H9 (cell line): ENCODE measurements around the gene B9D2. TPM values are rescaled to one million over a fixed set of nuclear protein-coding genes. Genes with fewer than 3 reads are reported as not detected.
"Not testable (repeated sequence)": the region's sequence is repeated elsewhere in the genome, so short reads cannot be mapped to it uniquely, and the experiment has no call there.

Source experiments
- DNase-seq: peaks from one replicate; pipeline ENCODE4 v3.0.0-alpha.2; 2017
- H2AFZ ChIP-seq: one replicate; pipeline ENCODE4 v1.6.1; 2013; ENCODE audit warnings: mild to moderate bottlenecking, low read length, control low read depth, moderate library complexity
- H2AK5ac ChIP-seq: 2 replicates; pipeline ENCODE4 v1.6.1; 2013; ENCODE audit warnings: low read length, control low read depth, mixed read lengths; ENCODE audit not compliant: insufficient read length
- H2BK120ac ChIP-seq: one replicate; pipeline ENCODE4 v1.6.1; 2013; ENCODE audit warnings: low read depth, mild to moderate bottlenecking, low read length, control low read depth, inconsistent platforms; ENCODE audit not compliant: poor library complexity, severe bottlenecking
- H2BK12ac ChIP-seq: 2 replicates; pipeline ENCODE4 v1.6.1; 2013; ENCODE audit warnings: low read length, control low read depth, mixed read lengths, low read depth; ENCODE audit not compliant: insufficient read length
- H2BK15ac ChIP-seq: 2 replicates; pipeline ENCODE4 v1.6.1; 2013; ENCODE audit warnings: low read depth, low read length, control low read depth
- H2BK20ac ChIP-seq: one replicate; pipeline ENCODE4 v1.6.1; 2013; ENCODE audit warnings: low read depth, mild to moderate bottlenecking, low read length, control low read depth, inconsistent platforms; ENCODE audit not compliant: poor library complexity, severe bottlenecking
- H2BK5ac ChIP-seq: 2 replicates; pipeline ENCODE4 v1.6.1; 2013; ENCODE audit warnings: low read length, control low read depth, mixed read lengths; ENCODE audit not compliant: insufficient read length
- H3K14ac ChIP-seq: 2 replicates; pipeline ENCODE4 v1.6.1; 2013; ENCODE audit warnings: low read length, control low read depth; ENCODE audit not compliant: insufficient read depth
- H3K18ac ChIP-seq: 2 replicates; pipeline ENCODE4 v1.6.1; 2013; ENCODE audit warnings: low read depth, mild to moderate bottlenecking, mixed read lengths, low read length, control low read depth; ENCODE audit not compliant: insufficient read length
- H3K23ac ChIP-seq: 2 replicates; pipeline ENCODE4 v1.6.1; 2013; ENCODE audit warnings: low read length, control low read depth, mixed read lengths, low read depth; ENCODE audit not compliant: insufficient read length
- H3K23me2 ChIP-seq: 2 replicates; pipeline ENCODE4 v1.6.1; 2013; ENCODE audit warnings: low read depth, mild to moderate bottlenecking, mixed read lengths, low read length, control low read depth; ENCODE audit not compliant: insufficient read length, poor library complexity, severe bottlenecking
- H3K27ac ChIP-seq: 2 replicates; pipeline ENCODE4 v1.5.1; 2013; ENCODE audit warnings: low read length, control low read depth, mixed read lengths, low read depth; ENCODE audit not compliant: insufficient read length
- H3K27me3 ChIP-seq: 2 replicates; pipeline ENCODE4 v1.6.1; 2013; ENCODE audit warnings: low read length, control low read depth, inconsistent platforms; ENCODE audit not compliant: insufficient read depth
- H3K4ac ChIP-seq: 2 replicates; pipeline ENCODE4 v1.6.1; 2013; ENCODE audit warnings: low read depth, mild to moderate bottlenecking, control low read depth, inconsistent platforms, low read length, moderate library complexity
- H3K4me1 ChIP-seq: 2 replicates; pipeline ENCODE4 v1.6.1; 2013; ENCODE audit warnings: low read length, control low read depth, inconsistent platforms; ENCODE audit not compliant: insufficient read depth
- H3K4me2 ChIP-seq: 2 replicates; pipeline ENCODE4 v1.6.1; 2013; ENCODE audit warnings: low read length, control low read depth, mixed read lengths; ENCODE audit not compliant: insufficient read length, insufficient read depth
- H3K56ac ChIP-seq: 2 replicates; pipeline ENCODE4 v1.6.1; 2013; ENCODE audit warnings: low read depth, mild to moderate bottlenecking, mixed read lengths, low read length, control low read depth; ENCODE audit not compliant: insufficient read length
- H3K79me1 ChIP-seq: 2 replicates; pipeline ENCODE4 v1.6.1; 2013; ENCODE audit warnings: low read depth, mild to moderate bottlenecking, moderate library complexity, low read length, control low read depth, inconsistent platforms; ENCODE audit not compliant: insufficient read depth, poor library complexity, severe bottlenecking
- H3K79me2 ChIP-seq: 2 replicates; pipeline ENCODE4 v1.6.1; 2013; ENCODE audit warnings: low read length, control low read depth, inconsistent platforms; ENCODE audit not compliant: insufficient read depth
- H3K9ac ChIP-seq: 2 replicates; pipeline ENCODE4 v1.6.1; 2013; ENCODE audit warnings: low read length, control low read depth, mixed read lengths; ENCODE audit not compliant: insufficient read length; ENCODE audit errors: extremely low read depth
- H3K9me3 ChIP-seq: one replicate; pipeline ENCODE4 v1.6.1; 2013; ENCODE audit warnings: low read depth, low read length, inconsistent platforms; ENCODE audit not compliant: control insufficient read depth
- H3T11ph ChIP-seq: one replicate; pipeline ENCODE4 v1.6.1; 2013; ENCODE audit warnings: mild to moderate bottlenecking, low read length, control low read depth, inconsistent platforms
- H4K20me1 ChIP-seq: one replicate; pipeline ENCODE4 v1.6.1; 2013; ENCODE audit not compliant: control insufficient read depth, insufficient read length, insufficient read depth
- H4K5ac ChIP-seq: 2 replicates; pipeline ENCODE4 v1.6.1; 2013; ENCODE audit warnings: low read depth, mild to moderate bottlenecking, mixed read lengths, low read length, control low read depth; ENCODE audit not compliant: insufficient read length
- H4K8ac ChIP-seq: replicated peaks from 2 replicates; pipeline ENCODE4 v1.6.1; 2013; ENCODE audit warnings: low read length, control low read depth, mixed read lengths, low read depth; ENCODE audit not compliant: insufficient read length
- H4K91ac ChIP-seq: 2 replicates; pipeline ENCODE4 v1.6.1; 2013; ENCODE audit warnings: low read depth, mild to moderate bottlenecking, moderate library complexity, mixed read lengths, low read length, control low read depth; ENCODE audit not compliant: insufficient read length
- H3K27ac Mint-ChIP-seq, 3 experiments: 2 replicates in 2 of 3; 3 replicates in 1 of 3; pipeline ENCODE4 v1.8.0; 2020 to 2021; ENCODE audit warnings: mixed read lengths in 3 of 3, mild to moderate bottlenecking in 1 of 3, moderate library complexity in 1 of 3
- H3K27me3 Mint-ChIP-seq: 2 replicates; pipeline ENCODE4 v1.8.0; 2021; ENCODE audit warnings: low read depth, mild to moderate bottlenecking, moderate library complexity, mixed read lengths
- H3K36me3 Mint-ChIP-seq, 3 experiments: 2 replicates in 2 of 3; 3 replicates in 1 of 3; pipeline ENCODE4 v1.8.0; 2020 to 2021; ENCODE audit warnings: low read depth in 3 of 3, mixed read lengths in 3 of 3; ENCODE audit not compliant: insufficient read depth in 1 of 3
- H3K4me1 Mint-ChIP-seq, 2 experiments: 2 replicates each; pipeline ENCODE4 v1.8.0; 2020; ENCODE audit warnings: mixed read lengths in 2 of 2
- H3K4me3 Mint-ChIP-seq, 2 experiments: 2 replicates in 1 of 2; 3 replicates in 1 of 2; pipeline ENCODE4 v1.8.0; 2020 to 2021; ENCODE audit warnings: mild to moderate bottlenecking in 2 of 2, mixed read lengths in 2 of 2, moderate library complexity in 1 of 2
- H3K9me3 Mint-ChIP-seq, 2 experiments: 2 replicates in 1 of 2; 3 replicates in 1 of 2; pipeline ENCODE4 v1.8.0; 2020; ENCODE audit warnings: mild to moderate bottlenecking in 2 of 2, mixed read lengths in 2 of 2, moderate library complexity in 1 of 2
- WGBS: extraction: QIAGEN DNeasy Blood & Tissue Kit; methylation state at CpG from one replicate; pipeline ENCODE4 v1.1.7; 2013; ENCODE audit warnings: missing lambda C conversion rate, low lambda C conversion rate, mixed read lengths; ENCODE audit not compliant: insufficient read length; ENCODE audit errors: extremely low coverage; 5-methylcytosine and 5-hydroxymethylcytosine counted together
- total RNA-seq: library from RNA; stranded (reverse); gene quantifications from 2 replicates; pipeline ENCODE4 v1.2.1, GENCODE V29; 2021
- TF ChIP-seq, protein P1 (sequence below): fragments of 200-600 bp; sonication (generic); conservative IDR thresholded peaks from 3 replicates; pipeline ENCODE4 v1.8.0; 2021; ENCODE audit warnings: antibody characterized with exemption, mild to moderate bottlenecking

Gene B9D2
- total RNA-seq, 1 experiment from 2014 or later = 4.8 TPM

DNA sequence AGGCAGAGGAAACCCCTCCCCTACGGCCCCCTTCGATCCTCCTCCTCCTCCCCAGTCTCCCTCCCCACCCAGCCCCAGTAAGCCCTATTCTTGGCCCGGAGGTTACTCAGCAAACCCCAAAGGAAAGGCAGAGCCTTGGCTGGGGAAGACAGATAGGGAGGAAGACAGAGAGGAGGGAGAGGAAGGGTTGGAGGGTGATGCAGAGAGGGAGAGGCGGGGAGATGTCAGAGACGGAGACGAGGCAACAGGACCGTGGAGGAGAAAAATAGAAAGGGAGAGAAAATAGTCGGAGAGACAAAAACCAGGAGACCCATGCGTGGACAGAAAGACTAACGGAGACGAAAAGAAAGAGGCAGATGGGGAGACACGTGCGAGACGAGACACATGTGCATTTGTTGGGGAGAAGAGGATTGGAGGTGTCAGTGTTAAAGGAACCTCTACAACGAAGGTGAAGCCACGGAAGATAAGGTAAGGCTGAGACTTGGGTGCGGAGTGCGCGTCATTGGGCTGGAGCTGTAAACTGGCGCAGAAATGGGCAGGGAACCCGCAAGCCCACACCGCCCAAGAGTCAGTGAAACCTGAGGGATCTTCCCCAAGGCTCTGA is 13.1 kb downstream of the B9D2 start:
- Histone ChIP-seq H2BK20ac (no peak overlapping the region), H3K4me1 (no peaks in the 10 kb centered on the region; the same call in 1 of the 2 replicates), H3K18ac (no peak overlapping the region), H3K14ac (no peak overlapping the region), H3K56ac (no peak overlapping the region), H3K23me2 (peaks cover 26% of the 10 kb centered on the region), H3T11ph (no peak overlapping the region), H3K4me2 (peak overlapping the region; percentile 63), H3K27ac (no peak overlapping the region), H2BK120ac (no peak overlapping the region), H4K5ac (no peak overlapping the region), H2BK15ac (no peak overlapping the region), H3K9ac (no peak overlapping the region), H4K8ac (no peak overlapping the region), H2AFZ (no peak overlapping the region), H4K20me1 (no peaks in the 10 kb centered on the region), H3K79me2 (no peaks in the 10 kb centered on the region), H2AK5ac (no peak overlapping the region), H3K9me3 (no peaks in the 10 kb centered on the region), H2BK12ac (no peak overlapping the region), H3K23ac (no peak overlapping the region), H2BK5ac (no peak overlapping the region), H3K27me3 (peaks cover 10% of the 10 kb centered on the region; the same call in 1 of the 2 replicates), H3K4ac (no peak overlapping the region), H3K79me1 (no peaks in the 10 kb centered on the region), H4K91ac (no peak overlapping the region)
- TF ChIP-seq, protein P1, sequence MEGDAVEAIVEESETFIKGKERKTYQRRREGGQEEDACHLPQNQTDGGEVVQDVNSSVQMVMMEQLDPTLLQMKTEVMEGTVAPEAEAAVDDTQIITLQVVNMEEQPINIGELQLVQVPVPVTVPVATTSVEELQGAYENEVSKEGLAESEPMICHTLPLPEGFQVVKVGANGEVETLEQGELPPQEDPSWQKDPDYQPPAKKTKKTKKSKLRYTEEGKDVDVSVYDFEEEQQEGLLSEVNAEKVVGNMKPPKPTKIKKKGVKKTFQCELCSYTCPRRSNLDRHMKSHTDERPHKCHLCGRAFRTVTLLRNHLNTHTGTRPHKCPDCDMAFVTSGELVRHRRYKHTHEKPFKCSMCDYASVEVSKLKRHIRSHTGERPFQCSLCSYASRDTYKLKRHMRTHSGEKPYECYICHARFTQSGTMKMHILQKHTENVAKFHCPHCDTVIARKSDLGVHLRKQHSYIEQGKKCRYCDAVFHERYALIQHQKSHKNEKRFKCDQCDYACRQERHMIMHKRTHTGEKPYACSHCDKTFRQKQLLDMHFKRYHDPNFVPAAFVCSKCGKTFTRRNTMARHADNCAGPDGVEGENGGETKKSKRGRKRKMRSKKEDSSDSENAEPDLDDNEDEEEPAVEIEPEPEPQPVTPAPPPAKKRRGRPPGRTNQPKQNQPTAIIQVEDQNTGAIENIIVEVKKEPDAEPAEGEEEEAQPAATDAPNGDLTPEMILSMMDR = no peak
- peak; percentile 32 for DNase-seq
- no peak overlapping the region for H3K27ac Mint-ChIP-seq
- H3K27me3 Mint-ChIP-seq = peaks cover 39% of the 10 kb centered on the region
- H3K4me3 Mint-ChIP-seq = peak overlapping the region; percentile 75 to 78
- peaks cover 0 to 25% (median 5%) of the 10 kb centered on the region in 3 experiments; a peak in 4 of 7 replicates for H3K36me3 Mint-ChIP-seq
- WGBS = no CpG with 5 or more reads among the region's 22 CpGs
- no peaks in the 10 kb centered on the region; a peak in 1 of 5 replicates for H3K9me3 Mint-ChIP-seq
- peaks cover 20 to 22% of the 10 kb centered on the region in 2 experiments for H3K4me1 Mint-ChIP-seq

- H3K79me1 ChIP-seq, DNase-seq, H3K4me3 Mint-ChIP-seq, H3K27ac ChIP-seq, H3K27me3 ChIP-seq, H3K4me1 ChIP-seq, H4K91ac ChIP-seq, H3T11ph ChIP-seq, H3K9me3 Mint-ChIP-seq, H2AK5ac ChIP-seq, H4K8ac ChIP-seq, H2BK5ac ChIP-seq, H3K79me2 ChIP-seq, H3K23ac ChIP-seq, H3K56ac ChIP-seq, H2BK15ac ChIP-seq, H3K14ac ChIP-seq, H4K5ac ChIP-seq, H2BK20ac ChIP-seq, H4K20me1 ChIP-seq, H3K18ac ChIP-seq, H2BK12ac ChIP-seq, H3K4ac ChIP-seq, H3K4me2 ChIP-seq, H2AFZ ChIP-seq, H2BK120ac ChIP-seq, H3K9ac ChIP-seq, H3K9me3 ChIP-seq: not testable (repeated sequence)
- Mint-ChIP-seq H3K36me3 (peaks cover 0 to 38% (median 3%) of the 10 kb centered on the region in 3 experiments; a peak in 3 of 7 replicates), H3K27me3 (peaks cover 23% of the 10 kb centered on the region), H3K27ac (peak overlapping the region in 1 of 3 experiments; percentile 31; a peak in 1 of 7 replicates), H3K4me1 (peaks cover 9 to 12% of the 10 kb centered on the region in 2 experiments)
- peaks cover 13% of the 10 kb centered on the region for H3K23me2 ChIP-seq
- WGBS = no CpG with 5 or more reads among the region's 9 CpGs
Measured at GRCh38 chr19:41346916-41347315, 17.0 kb downstream of the B9D2 start.
